COLO829 (cell line): Measurements from ENCODE around the gene CFAP300.

Experiments
- DNase-seq: peaks from one replicate; pipeline ENCODE4 v3.0.0; 2012; ENCODE audit warnings: low spot score

CFAP300 gene

DNA sequence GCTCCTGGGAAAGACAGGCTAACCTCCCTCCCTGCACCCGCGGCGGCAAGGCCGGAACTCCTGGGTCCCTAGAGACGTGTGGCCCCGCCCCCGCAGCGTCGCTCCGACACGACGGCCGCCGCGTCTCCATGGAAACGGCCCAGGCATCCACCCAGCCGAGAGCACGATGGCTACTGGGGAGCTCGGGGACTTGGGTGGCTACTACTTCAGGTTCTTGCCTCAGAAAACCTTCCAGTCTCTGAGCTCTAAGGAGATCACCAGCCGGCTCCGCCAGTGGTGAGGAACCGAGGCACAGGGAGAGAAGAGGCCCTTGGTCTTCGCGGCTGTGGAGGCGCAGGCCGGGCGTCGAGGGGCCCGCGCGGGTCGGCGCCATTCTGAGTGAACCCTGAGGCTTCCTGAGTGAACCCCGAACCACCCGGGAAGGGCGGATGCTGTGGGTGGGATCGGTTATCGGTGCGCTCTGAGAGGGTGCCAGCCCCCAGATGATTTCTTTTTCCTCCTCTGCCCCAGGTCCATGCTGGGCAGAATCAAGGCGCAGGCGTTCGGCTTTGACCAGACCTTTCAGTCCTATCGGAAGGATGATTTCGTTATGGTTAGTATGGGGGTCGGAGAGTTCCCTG is at the start of gene CFAP300:
Gene CFAP300 (plus strand): TSS at position 133 of the 620 bp plus-strand sequence. CDS start 34 bp downstream, at position 167.
- peak; percentile 14 for DNase-seq

DNA sequence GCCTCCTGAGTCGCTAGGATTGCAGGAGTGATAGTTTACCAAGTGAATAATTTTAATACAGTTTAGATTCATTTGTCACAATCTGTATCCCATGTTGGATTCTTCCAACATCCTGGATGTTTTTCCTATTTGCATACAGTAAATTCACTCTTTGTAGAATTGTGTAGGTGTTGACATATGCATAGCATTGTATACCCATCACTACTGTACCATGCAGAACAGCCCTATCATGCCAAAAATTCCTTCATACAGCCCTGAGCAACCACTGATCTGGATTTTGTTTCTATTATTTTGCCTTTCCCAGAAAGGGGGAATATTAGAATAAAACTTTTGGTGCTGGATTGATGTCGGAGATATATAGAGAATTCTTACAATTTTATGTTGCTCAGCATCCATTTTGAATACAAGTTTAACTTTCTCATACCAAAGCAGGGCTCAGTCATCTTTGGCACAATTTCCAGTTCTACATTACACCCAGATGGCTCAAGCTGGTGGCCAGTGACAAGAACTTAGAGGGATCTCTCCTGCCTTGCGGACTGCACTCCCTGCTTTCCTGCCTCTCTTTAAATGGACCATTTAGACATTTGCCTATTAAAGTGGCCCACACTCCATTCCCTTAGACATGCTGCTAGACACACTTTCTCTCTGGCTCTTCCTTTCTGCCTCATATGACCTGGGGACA is 45.4 kb upstream of the CFAP300 start:
- no peak for DNase-seq

DNA sequence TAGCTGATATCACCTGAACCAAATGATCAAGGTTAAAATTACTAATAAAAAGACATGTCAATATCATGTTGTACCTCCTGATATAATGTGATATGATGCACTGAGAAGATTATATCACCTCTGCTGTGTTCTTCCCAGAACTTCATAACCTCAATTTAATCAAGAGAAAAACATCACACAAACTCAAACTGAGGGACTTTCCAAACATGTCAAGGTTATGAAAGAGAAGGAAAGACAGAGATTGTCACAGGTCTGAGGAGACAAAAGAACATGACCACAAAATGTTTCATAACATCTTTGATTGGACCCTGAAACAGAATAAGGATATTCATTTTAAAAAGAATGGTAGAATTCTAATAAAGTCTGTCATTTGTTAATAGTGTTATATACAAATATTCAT is 43.0 kb upstream of the CFAP300 start:
- DNase-seq: no peak

DNA sequence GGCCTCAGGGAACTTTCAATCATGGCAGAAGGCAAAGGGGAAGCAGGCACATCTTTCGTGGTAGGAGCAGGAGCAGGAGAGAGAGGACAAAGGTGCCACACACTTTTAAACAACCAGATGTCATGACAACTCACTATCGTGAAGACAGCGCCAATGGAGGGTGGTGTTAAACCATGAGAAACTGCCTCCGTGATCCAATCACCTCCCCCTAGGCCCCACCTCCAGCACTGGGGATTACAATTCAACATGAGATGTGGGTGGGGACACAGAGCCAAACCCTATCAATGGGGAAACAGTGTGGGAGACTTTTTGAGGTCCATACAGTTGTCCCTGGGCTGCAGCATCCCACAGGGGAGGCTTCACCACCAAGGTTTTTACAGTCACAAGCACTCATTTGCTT is 41.9 kb upstream of the CFAP300 start:
- no peak for DNase-seq

DNA sequence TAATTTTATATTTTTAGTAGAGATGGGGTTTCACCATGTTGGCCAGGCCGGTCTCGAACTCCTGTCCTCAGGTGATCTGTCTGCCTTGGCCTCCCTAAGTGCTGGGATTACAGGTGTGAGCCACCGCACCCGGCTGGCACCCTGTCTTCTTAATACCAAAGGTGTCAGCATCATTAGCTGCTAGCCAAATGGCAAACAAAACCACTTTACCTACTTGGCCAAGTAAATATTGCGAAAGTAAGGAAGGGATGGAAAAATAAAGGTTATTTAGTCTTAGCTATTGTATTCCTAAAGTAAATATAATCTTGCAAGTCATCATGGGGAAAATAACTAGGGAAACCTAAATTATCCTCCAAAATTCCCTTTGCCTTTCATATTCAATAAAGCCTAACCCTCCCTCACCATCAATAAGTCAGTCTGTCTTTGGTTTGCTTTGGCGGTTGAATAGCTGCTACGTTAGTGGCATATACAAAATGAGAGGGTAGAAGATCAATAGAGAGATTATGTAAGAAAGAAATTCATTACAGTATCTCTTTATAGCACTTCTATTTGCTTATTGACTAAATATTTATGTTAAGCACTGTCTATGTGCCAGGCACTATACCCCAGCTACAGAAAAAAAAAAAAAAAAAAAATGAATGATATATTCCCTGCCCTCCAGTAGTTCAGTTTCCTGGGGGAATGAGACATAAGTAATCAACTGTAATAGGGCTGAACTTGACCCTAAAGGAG is 40.2 kb upstream of the CFAP300 start:
- DNase-seq: no peak

DNA sequence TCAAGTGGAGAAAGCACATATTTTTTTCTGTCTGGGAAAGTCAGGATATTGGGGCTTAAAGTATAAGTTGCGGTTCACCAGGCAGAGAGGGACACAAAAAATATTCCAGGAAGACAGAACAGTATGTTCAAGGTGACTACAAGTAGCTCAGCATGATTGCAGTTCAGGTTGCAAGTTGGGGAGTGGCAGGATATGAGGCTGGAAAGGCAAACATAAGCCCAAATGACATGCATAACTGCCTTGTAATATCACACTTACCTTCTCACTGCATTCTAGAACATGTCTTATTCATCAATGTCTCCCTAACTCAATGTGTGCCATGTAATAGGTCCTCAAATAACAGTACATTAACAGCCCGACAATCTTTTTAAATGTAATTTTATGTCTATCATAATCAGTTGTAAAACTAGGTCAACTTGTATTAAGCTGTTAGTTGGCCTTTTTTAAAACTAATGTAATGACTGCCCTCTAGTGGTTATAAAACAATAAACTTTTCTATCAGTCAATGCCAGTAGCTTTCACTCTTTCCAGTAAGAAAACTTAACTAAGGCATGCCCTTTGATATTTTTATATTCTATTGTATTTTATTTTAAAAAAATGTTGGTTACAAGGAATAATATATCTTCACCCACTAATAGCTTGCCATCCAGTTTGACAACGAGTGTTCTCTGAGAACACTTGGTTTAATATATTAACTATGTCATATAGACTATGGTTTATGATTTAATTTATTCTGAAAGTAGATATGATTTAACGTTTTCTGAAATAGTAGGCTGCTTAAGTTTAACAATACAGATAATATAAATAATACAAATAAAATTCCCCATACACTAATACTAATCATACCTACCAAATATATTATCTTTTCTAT is 39.4 kb upstream of the CFAP300 start:
- DNase-seq: peak; percentile 31

DNA sequence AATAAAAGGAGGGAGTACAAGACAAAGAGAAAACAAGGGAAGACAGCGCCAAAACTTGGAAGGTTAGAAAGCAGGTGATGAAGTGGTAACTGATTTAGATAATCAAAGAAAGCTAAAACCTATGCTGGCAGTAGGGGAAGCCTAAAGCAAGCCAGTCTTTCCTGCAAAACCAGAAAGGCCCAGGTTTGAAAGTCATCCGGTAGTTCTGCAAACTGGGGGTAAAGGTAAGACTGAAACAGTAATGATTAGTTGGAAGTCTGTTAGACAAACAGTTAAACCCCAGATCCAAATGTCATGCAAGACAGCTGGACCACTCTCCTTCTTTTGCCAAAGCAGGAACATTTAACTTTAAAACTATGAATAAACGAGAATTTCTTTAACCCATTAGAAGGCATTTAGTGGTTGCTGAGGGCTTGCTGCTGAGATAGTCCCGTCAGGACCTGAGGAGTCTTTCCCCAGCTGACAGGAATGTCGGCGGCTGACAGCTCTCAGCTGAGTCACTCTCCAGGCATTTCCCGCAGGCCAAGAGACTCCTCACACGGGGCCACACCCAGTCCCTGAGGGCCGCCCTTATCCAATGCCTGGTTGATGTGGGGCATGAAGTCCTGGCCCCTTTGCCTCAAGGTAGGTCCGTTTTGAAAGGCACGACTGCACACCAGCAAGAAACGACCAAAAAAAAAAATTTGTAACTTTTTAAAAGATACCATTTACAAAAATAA is 36.3 kb upstream of the CFAP300 start:
- peak; percentile 85 for DNase-seq

DNA sequence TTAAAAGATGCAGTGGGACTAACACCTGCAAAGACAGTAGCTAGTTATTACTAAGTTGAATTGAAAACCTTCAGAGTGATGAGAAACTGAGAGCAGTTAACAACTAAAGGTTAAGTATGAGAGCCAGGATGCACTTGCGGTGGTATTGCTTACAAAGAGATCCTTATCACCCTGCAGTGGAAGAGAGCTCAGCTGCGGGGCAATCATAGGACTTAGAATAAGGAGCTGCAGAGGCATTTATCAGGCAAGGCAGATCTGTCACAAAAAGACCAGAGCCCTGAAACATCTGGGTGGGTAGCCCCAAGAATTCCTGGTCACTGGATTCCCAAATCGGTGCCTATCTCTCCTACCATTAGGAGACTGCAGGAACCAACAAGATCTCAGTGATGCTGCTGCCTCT is 34.3 kb upstream of the CFAP300 start:
- DNase-seq: no peak

DNA sequence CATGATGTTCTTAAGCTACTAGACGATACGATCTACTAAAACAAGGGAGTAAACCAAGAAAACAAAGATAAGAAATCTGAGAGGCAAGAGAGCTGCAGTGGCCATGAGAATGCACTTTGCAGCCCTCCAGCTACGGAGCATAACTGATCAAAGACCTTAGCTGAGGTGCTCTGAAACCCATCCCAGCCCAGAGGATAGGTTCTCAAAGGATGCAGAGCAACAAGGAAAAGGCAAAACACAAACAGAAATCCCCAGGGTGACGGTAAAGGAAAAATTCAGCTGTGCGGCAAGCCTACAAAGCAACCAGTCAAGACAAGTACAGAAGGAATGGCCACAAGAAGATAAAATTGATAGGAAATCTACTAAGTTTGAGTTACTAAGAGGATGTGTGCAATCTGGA is 32.5 kb upstream of the CFAP300 start:
- no peak for DNase-seq

DNA sequence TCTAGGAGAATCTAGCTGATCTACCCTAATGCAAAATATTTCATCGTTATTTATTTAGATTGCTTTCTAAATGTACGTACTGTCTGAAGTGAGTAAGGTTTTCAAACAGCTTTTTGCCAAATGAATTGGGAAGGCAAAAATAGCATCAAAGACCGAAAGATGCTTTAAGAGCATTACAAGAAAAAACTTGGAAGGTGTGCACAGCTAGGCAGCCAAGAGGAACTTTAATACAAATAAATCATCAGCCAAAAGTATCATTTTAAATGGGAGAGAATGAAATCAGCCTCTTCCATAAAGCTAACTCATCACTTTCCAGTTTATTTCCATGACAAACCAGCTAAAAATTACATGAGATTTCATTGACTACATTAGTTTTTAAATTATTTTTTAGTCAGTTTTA is 30.2 kb upstream of the CFAP300 start:
- DNase-seq: no peak

DNA sequence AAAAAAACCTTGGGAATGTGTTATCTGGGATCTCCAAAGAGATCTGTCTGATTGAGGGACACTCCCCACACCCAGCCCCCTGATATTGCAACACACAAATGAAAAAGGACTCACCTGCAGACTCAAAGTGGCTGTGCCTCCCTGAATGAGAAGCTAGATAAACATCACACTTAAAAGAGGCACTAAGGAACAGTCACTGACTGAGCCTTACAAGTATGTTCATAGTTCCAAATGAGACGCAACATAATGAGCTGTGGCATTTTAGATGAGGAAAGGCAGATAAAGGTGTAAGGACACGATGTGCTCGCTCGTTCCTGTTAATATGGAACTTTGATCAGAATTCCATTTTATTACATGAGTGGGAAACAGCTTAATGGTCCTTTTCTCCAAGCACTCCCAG is 21.0 kb upstream of the CFAP300 start:
- DNase-seq: no peak

DNA sequence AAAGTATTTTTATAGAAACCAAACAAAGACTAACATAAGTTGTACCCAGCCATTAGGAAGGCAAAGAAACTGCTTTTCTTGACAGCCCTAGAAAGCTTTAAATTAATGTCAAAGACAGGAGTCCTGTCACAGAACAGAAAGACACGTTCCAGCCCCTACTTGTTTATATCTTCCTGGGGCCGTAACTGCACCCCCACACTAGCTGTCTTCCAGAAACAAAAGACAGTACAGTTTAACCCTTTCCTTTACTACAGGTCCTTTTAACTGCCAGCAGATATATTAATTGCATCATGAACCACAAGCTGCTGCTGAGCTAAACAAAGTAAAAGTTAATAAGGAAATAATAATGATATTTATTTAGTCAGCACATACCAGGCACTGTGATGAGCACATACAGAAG is 20.3 kb upstream of the CFAP300 start:
- no peak for DNase-seq

DNA sequence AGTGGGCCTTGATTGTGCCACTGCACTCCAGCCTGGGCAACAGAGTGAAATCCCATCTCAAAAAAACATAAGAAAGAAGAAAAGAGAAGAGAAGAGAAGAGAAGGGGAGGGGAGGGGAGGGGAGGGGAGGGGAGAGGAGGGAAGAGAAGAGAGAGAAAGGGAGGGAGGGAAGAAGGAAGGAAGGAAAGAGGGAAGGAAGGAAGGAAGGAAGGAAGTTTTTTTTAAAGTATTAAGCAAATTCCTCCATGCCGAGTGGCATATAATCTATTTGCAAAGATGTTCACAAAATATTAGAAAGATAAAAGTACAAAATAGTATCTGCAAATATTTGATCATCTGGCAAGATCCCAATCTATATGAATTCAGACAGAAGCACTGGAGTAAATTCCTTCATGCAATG is 10.5 kb upstream of the CFAP300 start:
- DNase-seq: no peak

DNA sequence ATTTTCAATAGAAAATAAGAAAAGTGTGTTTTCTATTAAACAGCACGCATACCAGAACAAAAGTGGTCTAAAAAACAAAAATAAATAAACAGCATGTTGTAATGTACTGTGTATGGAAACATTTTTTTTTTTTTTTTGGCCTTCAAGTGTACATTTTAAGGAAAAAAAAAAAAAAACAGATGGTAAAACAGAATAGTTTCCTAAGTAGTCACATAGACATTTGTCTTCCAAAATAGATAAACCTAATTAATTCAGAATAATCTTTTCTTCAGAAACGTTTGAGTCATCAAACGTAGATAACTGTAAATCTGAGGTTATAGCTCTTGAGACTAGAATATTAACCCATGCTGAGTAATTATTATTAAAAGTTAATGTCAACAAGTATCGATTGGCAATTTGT is 396 bp upstream of the CFAP300 start:
- no peak for DNase-seq

DNA sequence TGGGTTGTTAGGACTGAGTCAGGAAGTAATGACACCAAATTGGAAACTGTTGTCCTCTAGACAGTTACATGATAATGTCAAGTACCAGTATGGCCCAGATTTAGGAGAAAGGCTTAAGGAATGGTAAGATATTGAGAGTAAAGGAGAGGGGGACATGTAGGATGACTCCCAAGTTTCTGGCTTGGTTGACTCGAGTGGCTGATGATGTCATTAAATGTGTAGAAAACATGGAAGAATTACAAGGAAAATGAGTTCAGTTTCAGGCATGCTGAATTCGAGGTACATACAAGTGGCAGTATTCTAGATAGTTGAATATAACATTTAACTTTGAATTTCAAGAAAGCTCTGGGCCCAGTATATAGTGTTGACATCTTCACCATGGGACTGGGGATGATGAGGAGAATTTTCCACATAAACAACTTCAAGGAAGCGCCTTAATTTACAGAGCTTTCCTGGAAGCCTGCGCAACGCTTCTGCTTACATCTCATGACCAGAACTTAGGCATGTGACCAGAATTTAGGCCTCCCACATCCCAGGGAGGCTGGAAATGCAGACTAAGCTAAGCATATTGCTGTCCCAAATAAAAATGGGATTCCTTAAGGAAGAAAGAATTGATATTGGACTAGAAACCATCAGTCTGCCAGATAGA is 3.8 kb downstream of the CFAP300 start:
- no peak for DNase-seq

DNA sequence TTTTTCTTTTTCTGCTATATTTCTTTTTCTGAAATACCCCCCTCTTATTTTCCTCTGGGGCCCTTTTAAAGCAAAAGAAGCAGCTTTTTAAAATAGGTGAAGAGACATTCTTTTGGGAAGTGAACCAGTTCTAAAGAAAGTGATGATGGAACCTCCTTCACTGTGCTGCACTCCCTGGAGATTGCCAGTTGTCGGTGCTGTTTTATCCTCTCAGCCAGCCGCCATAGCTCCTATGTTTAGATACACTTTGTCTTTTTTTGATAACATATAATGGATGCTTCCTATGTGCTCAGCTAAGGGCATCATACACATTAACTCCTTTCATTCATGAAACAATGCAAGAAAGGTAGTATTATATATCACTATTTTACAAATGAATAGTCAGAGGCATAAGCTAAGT is 14.0 kb downstream of the CFAP300 start:
- DNase-seq: peak; percentile 15

DNA sequence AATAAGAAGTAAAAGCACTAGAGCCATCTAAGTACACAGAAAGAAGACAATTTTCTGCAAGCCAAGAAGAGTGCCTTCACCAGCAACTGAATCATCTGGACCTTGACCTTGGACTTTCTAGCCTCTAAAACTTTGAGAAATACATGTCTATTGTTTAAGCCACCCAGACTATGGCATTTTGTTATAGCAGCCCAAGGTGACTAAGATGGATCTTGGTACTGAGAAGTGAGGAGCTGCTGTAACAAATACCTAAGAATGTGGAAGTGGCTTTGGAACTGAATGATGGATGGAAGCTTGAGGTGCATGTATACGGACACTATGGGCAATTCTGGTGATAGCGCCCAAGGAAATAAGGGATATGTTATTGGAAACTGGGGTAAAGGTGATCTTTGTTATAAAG is 14.9 kb downstream of the CFAP300 start:
- DNase-seq: no peak

DNA sequence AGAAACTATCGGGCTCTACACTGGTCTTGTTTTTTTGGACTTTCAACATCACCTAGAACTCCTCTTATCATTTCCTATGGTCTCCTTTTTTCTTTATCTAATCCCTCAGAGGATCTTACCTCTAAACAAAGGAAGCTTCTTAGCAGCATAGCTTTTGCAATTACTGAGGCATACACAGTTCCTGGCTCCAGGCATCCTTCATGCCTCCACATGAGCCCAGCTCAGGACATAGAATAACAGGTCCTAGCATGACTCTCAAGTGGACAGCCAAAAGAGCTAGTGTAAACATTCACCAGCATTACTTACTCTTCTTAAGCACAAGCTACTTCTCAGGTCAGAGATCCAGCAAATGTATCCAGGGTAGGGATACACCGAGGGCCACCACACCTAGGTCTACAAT is 17.1 kb downstream of the CFAP300 start:
- no peak for DNase-seq

DNA sequence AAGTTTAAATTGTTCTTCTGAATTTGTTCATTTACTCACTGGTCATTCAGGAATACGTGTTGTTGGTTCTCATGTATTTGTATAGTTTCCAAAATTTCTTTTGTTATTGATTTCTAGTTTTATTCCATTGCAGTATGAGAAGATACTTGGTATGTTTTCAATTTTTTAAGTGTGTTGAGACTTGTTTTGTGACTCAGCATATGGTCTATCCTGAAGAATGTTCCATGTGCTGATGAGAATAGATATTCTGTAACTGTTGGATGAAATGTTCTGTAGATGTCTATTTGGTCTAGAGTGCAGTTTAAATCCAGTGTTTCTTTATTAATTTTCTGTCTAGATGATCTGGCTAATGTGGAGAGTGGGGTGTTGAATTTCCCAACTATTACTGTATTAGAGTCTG is 23.5 kb downstream of the CFAP300 start:
- DNase-seq: no peak

DNA sequence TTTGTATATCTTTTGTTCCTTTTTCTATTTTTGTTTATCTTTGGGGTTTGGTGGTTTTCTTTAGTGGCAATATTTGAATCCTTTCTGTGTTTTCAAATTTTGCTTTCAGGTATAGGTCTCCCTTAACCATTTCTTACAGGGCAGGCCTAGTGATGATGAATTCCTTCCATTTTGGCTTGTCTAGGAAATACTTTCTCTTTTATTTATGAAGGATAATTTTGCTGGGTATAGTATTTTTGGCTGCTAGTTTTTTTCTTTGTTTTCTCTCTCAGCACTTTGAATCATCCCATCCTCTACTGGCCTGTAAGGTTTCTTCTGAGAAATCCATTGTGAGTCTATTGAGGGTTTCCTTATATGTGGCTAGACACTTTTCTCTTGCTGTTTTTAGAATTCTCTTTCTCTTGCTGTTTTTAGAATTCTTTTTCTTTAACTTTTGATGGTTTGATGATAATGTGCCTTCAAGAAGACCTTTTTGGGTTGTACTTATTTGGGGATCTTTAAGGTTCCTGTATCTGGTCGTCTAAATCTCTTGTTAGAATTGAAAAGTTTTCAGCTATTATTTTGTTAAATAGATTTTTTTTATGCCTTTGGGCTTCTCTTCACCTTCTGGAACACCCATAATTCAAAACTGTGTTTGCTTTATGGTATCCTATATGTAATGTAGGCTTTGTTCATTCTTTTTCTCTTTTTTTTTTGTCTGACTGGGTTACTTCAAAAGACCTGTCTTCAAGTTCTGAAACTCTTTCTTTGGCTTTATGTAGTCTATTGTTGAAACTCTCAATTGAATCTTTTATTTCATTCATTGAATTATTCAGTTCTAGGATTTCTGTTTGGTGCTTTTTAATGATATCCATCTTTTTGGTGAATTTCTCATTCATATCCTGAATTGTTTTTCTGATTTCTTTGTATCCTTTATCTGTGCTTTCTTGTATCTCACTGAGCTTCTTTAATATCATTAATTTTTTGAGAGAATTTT is 24.5 kb downstream of the CFAP300 start:
- no peak for DNase-seq
